CD14-positive monocyte (primary cell): ENCODE data around the gene ODC1. TPM values are rescaled to one million over a fixed set of nuclear protein-coding genes. Genes with fewer than 3 reads are reported as not detected.

ENCODE experiments used
- DNase-seq, 3 donors: peaks; one replicate each; pipeline ENCODE4 v3.0.0-alpha.2; 2011 to 2022
- H2AFZ ChIP-seq: 2 replicates; pipeline ENCODE4 v1.6.0; 2012; ENCODE audit warnings: mild to moderate bottlenecking, low read depth, low read length, inconsistent platforms; ENCODE audit not compliant: insufficient read depth, poor library complexity, severe bottlenecking
- H3K27ac ChIP-seq, 2 donors: 1 replicate in 1 of 2; 2 replicates in 1 of 2; pipeline ENCODE4 v1.5.1; 2012 to 2013; ENCODE audit warnings: low read length in 2 of 2, control low read depth in 1 of 2, inconsistent platforms in 1 of 2, low read depth in 1 of 2, mild to moderate bottlenecking in 1 of 2
- H3K27me3 ChIP-seq, 2 donors: one replicate each; pipeline versions ENCODE4 v1.6.0 to v1.6.1; 2011 to 2013; ENCODE audit warnings: low read length in 2 of 2; ENCODE audit not compliant: control insufficient read depth in 2 of 2, insufficient read depth in 2 of 2
- H3K36me3 ChIP-seq, 2 donors: replicated peaks in 1 of 2; 1 replicate in 1 of 2; 2 replicates in 1 of 2; pipeline versions ENCODE4 v1.5.1 to v1.6.1; 2012 to 2013; ENCODE audit warnings: low read length in 2 of 2, control low read depth in 1 of 2, inconsistent platforms in 1 of 2, mild to moderate bottlenecking in 1 of 2; ENCODE audit not compliant: insufficient read depth in 2 of 2, control insufficient read depth in 1 of 2
- H3K4me1 ChIP-seq, 2 donors: 1 replicate in 1 of 2; 2 replicates in 1 of 2; pipeline versions ENCODE4 v1.5.1 to v1.6.1; 2012 to 2013; ENCODE audit warnings: low read length in 2 of 2, control low read depth in 1 of 2, inconsistent platforms in 1 of 2, mild to moderate bottlenecking in 1 of 2, moderate library complexity in 1 of 2; ENCODE audit not compliant: insufficient read depth in 2 of 2, control insufficient read depth in 1 of 2
- H3K4me2 ChIP-seq: replicated peaks from 2 replicates; pipeline ENCODE3; 2012; ENCODE audit warnings: low read length, moderate library complexity, mild to moderate bottlenecking; ENCODE audit not compliant: poor library complexity, severe bottlenecking; ENCODE audit errors: extremely low read depth
- H3K4me3 ChIP-seq, 3 experiments: fragments of 200-600 bp in 1 of 3; sonication (generic) in 1 of 3; replicated peaks in 1 of 3; 1 replicate in 2 of 3; 2 replicates in 1 of 3; pipeline ENCODE4 v1.5.1; 2011 to 2013; ENCODE audit warnings: low read length in 3 of 3, mild to moderate bottlenecking in 3 of 3, control low read depth in 2 of 3, low read depth in 2 of 3, inconsistent platforms in 1 of 3, moderate library complexity in 1 of 3
- H3K79me2 ChIP-seq: 2 replicates; pipeline ENCODE4 v1.6.0; 2012; ENCODE audit warnings: mild to moderate bottlenecking, control low read depth, inconsistent platforms, low read length, moderate library complexity; ENCODE audit not compliant: insufficient read depth
- H3K9ac ChIP-seq: 2 replicates; pipeline ENCODE4 v1.6.0; 2017; ENCODE audit warnings: low read length, mild to moderate bottlenecking; ENCODE audit not compliant: insufficient read depth, poor library complexity, severe bottlenecking
- H3K9me3 ChIP-seq, 2 donors: replicated peaks in 1 of 2; 1 replicate in 1 of 2; 2 replicates in 1 of 2; pipeline versions ENCODE4 v1.5.1 to v1.6.1; 2012 to 2013; ENCODE audit warnings: low read length in 2 of 2, control low read depth in 1 of 2; ENCODE audit not compliant: control insufficient read depth in 1 of 2, insufficient read depth in 1 of 2
- H4K20me1 ChIP-seq: 2 replicates; pipeline ENCODE4 v1.6.0; 2012; ENCODE audit warnings: mild to moderate bottlenecking, low read length, control low read depth, moderate library complexity; ENCODE audit not compliant: insufficient read depth
- H3K27ac Mint-ChIP-seq, 7 donors: one replicate each; pipeline ENCODE4 v1.8.0; 2020; ENCODE audit warnings: mild to moderate bottlenecking in 7 of 7, mixed read lengths in 7 of 7, moderate library complexity in 6 of 7, inconsistent platforms in 2 of 7
- H3K27me3 Mint-ChIP-seq, 3 donors: one replicate each; pipeline ENCODE4 v1.8.0; 2021 to 2022; ENCODE audit warnings: low read depth in 3 of 3, mild to moderate bottlenecking in 3 of 3, mixed read lengths in 3 of 3, moderate library complexity in 3 of 3, inconsistent platforms in 1 of 3
- H3K36me3 Mint-ChIP-seq, 2 donors: one replicate each; pipeline ENCODE4 v1.8.0; 2020; ENCODE audit warnings: mixed read lengths in 2 of 2, inconsistent platforms in 1 of 2, mild to moderate bottlenecking in 1 of 2
- H3K4me1 Mint-ChIP-seq: one replicate; pipeline ENCODE4 v1.8.0; 2020; ENCODE audit warnings: mild to moderate bottlenecking, mixed read lengths
- H3K4me3 Mint-ChIP-seq, 2 donors: one replicate each; pipeline ENCODE4 v1.8.0; 2020; ENCODE audit warnings: mild to moderate bottlenecking in 2 of 2, mixed read lengths in 2 of 2, moderate library complexity in 1 of 2
- H3K9me3 Mint-ChIP-seq, 7 donors: one replicate each; pipeline ENCODE4 v1.8.0; 2020 to 2022; ENCODE audit warnings: mixed read lengths in 7 of 7, mild to moderate bottlenecking in 6 of 7, moderate library complexity in 6 of 7, inconsistent platforms in 2 of 7
- WGBS: methylation state at CpG from one replicate; pipeline ENCODE4 v1.1.5; 2013; ENCODE audit warnings: missing lambda C conversion rate; ENCODE audit not compliant: insufficient coverage; 5-methylcytosine and 5-hydroxymethylcytosine counted together
- intact Hi-C, 2 donors: fragments of 100-400 bp; cut with micrococcal nuclease; formaldehyde crosslinking; loops; one replicate each; pipeline versions ENCODE4 v1.15.0 to v1.15.1; 2023
- polyA plus RNA-seq, 3 donors: library from polyadenylated mRNA; depleted of rRNA in 1 of 3; unstranded in 2 of 3; stranded (reverse) in 1 of 3; fragments of 300-500 nt in 2 of 3; fragments of >200 nt in 1 of 3; fragmentation: Illumina TruSeq in 2 of 3; gene quantifications; 1 replicate in 2 of 3; 2 replicates in 1 of 3; pipeline ENCODE4 v1.2.3, GENCODE V29; 2012 to 2021
- TF ChIP-seq, protein P1 (sequence below): fragments of 200-600 bp; IDR thresholded peaks from one replicate; pipeline ENCODE4 v1.8.0; 2022; ENCODE audit warnings: antibody characterized with exemption, mild to moderate bottlenecking

The ODC1 gene
- polyA plus RNA-seq, 3 donors: 22.7 to 27.3 (median 23.6) TPM

GRCh38 chr2:10402062-10402585, 46.0 kb downstream of the ODC1 start:
- Histone ChIP-seq H3K4me3 (no peak overlapping the region), H3K4me2 (peak overlapping the region; percentile 52), H3K9me3 (no peaks in the 10 kb centered on the region), H3K36me3 (peaks cover 3 to 17% of the 10 kb centered on the region in 2 donors), H3K27ac (peak overlapping the region in 1 of 2 donors; percentile 87), H3K79me2 (peaks cover 59% of the 10 kb centered on the region), H3K4me1 (peaks cover 71 to 80% of the 10 kb centered on the region in 2 donors), H3K9ac (no peak overlapping the region), H4K20me1 (peaks cover 10% of the 10 kb centered on the region), H2AFZ (no peak overlapping the region), H3K27me3 (no peaks in the 10 kb centered on the region)
- peak in 1 of 3 donors; percentile 61 for DNase-seq
- TF ChIP-seq, protein P1, sequence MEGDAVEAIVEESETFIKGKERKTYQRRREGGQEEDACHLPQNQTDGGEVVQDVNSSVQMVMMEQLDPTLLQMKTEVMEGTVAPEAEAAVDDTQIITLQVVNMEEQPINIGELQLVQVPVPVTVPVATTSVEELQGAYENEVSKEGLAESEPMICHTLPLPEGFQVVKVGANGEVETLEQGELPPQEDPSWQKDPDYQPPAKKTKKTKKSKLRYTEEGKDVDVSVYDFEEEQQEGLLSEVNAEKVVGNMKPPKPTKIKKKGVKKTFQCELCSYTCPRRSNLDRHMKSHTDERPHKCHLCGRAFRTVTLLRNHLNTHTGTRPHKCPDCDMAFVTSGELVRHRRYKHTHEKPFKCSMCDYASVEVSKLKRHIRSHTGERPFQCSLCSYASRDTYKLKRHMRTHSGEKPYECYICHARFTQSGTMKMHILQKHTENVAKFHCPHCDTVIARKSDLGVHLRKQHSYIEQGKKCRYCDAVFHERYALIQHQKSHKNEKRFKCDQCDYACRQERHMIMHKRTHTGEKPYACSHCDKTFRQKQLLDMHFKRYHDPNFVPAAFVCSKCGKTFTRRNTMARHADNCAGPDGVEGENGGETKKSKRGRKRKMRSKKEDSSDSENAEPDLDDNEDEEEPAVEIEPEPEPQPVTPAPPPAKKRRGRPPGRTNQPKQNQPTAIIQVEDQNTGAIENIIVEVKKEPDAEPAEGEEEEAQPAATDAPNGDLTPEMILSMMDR: no peak
- peaks cover 0 to 1% (median 0%) of the 10 kb centered on the region in 7 donors for H3K9me3 Mint-ChIP-seq
- peak overlapping the region; percentile 76 to 96 (median 93) for H3K27ac Mint-ChIP-seq
- peaks cover 74% of the 10 kb centered on the region for H3K4me1 Mint-ChIP-seq
- peak overlapping the region in 1 of 2 donors; percentile 62 for H3K4me3 Mint-ChIP-seq
- peaks cover 35 to 50% of the 10 kb centered on the region in 2 donors for H3K36me3 Mint-ChIP-seq
- WGBS: 57% methylated on average over 6 of the region's 14 CpGs
- intact Hi-C loops: no loop called here
- peaks cover 0 to 1% (median 0%) of the 10 kb centered on the region in 3 donors for H3K27me3 Mint-ChIP-seq

DNA sequence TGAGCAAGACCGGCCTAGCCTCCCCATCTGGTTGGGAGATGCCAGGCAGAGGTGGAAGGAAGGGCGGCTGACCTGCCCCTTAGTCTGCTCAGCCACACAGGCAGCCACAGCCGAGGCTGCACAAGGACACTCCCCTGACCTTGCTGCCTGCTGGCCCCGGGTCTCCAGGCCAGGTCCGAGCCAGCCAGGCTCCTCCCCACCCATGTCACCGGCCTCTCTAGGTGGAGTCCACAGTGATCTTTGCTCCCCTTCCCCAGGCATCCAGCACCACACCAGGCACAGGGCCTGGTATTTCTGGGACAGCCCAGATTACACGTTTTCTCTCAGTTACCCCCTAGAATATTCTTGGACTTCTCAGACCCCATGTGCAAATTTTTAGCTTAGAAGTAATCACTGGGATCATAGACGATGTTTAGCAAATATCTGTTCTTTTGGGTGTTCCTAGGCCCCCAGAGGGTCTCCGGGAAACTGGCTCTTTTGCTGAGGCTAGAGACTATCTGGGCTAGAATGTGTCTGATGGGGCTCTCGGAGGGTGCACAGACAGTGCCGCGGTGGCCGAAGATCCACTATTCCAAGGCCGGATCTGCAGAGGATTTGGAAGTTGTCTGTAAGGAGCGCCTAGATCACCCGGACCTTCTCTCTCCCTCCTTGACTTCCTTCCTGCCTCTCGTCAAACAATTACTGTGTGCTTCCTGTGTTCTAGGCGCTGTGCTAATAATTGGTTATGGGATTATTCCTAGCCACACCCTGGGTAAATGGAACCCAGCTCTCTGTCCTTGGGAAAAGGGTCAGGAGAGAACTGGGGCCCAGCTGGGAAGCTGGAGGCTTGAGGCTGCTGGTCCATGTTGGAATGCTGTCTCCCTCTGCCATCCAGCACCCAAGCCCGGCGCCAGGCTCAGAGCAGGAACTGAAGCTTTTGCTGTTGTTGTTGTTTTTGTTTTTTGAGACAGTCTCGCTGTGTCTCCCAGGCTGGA, 46.9 kb downstream of the ODC1 start:
- H3K9me3 Mint-ChIP-seq: peaks cover 0 to 1% (median 0%) of the 10 kb centered on the region in 7 donors
- intact Hi-C loops: no loop called here
- Histone ChIP-seq H3K27ac (peak overlapping the region; percentile 74 to 87), H3K9me3 (no peaks in the 10 kb centered on the region), H3K9ac (peak overlapping the region; percentile 58), H3K79me2 (peaks cover 67% of the 10 kb centered on the region), H4K20me1 (peaks cover 16% of the 10 kb centered on the region), H2AFZ (no peak overlapping the region), H3K36me3 (peaks cover 3 to 17% of the 10 kb centered on the region in 2 donors), H3K4me3 (peak overlapping the region in 1 of 3 experiments; percentile 56), H3K4me1 (peaks cover 65 to 80% of the 10 kb centered on the region in 2 donors), H3K27me3 (no peaks in the 10 kb centered on the region), H3K4me2 (peak overlapping the region; percentile 52)
- peak overlapping the region; percentile 62 to 82 for H3K4me3 Mint-ChIP-seq
- H3K27ac Mint-ChIP-seq: peak overlapping the region; percentile 90 to 96 (median 93)
- peaks cover 71% of the 10 kb centered on the region for H3K4me1 Mint-ChIP-seq
- 37% methylated on average over 7 of the region's 21 CpGs for WGBS
- H3K36me3 Mint-ChIP-seq: peaks cover 34 to 50% of the 10 kb centered on the region in 2 donors
- DNase-seq: peak in 1 of 3 donors; percentile 34
- TF ChIP-seq, protein P1: no peak
- H3K27me3 Mint-ChIP-seq: peaks cover 0 to 1% (median 0%) of the 10 kb centered on the region in 3 donors
